HG03108 (cell line): ENCODE results near the gene LMTK2.

ENCODE experiments used
- ATAC-seq: cut with Tn5 transposase; IDR thresholded peaks from one replicate; pipeline ENCODE4 v1.9.1; 2021; ENCODE audit warnings: moderate library complexity; ENCODE audit not compliant: unreplicated experiment

The LMTK2 gene

DNA sequence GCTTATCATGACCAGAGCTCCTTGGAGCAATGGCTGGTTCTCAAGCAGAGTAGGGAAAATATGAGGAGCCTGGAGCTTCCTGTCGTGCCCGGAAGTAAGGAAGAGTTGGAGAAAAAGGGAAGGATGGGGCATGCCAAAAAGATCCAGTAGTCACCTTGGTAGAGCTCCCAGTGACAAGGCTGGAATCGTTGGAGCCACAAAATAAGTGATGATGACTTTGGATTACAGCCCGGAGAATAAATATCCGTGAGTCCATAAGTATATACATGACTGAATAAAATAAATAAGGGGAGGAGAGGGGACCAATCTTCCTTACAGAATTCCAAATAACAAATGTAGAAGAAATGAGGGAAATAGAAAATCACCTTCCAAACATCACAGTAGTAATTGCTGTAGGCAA, 29.3 kb downstream of the LMTK2 start:
- no peak for ATAC-seq

GRCh38 chr7:98136423-98136822, 29.8 kb downstream of the LMTK2 start:
- ATAC-seq, result no peak

- ATAC-seq, result no peak
These were observed 30.6 kb downstream of the LMTK2 start for GRCh38 chr7:98137134-98137825.

DNA sequence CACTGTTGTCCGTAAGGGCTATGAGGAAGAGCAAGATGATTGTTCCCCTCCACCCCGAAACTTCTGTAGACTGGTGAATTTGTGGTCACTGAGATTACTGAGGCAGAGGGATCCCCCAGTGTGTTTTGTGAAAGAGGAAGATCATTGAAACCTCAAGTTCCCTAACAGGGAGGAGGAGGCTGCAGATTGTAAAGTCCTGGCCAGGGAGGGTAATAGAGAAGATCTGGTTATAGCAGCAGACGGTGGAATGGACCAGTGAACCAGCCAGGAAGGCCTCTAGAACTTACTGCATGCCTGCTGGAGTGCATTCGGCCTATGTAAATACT, 31.1 kb downstream of the LMTK2 start:
- peak; percentile 66 for ATAC-seq

DNA sequence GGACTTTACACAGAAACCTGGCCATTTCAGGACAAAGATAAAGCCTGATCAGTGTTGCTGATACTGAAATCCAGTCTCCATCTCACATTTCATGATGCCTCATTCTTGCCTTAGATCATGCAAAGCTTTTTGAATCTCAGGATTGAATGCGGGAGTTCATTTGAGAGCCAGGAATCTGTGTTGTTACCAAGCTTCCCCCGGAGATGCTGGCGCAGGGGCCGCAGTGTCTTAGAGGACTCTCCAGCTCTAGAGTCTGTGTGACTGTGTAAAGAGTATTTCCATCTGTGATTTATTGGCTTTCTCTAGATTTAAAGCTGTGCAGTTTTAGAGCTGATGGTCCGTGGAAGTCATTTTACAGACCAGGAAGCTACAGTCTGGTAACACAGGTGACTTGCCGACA, 32.0 kb downstream of the LMTK2 start:
- ATAC-seq, result no peak

DNA sequence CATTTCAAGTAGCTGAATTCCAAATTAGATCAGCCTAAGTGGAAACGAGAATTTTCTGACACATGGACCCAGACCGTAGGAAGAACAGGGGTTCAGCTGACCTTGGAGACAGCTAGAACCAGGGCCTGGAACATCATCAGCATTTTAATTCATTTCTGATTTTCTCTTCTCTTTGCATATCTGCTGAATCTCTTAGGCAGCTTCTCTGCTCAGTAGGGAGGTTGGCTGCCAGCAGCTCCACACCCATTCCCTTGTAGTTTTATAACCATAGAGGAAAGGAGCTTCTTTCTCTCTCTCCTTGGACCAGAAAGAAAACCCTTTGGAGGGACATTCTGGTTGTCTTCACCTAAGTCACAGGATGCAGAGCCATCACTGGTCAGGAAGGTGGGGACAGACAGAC, 36.0 kb downstream of the LMTK2 start:
- no peak for ATAC-seq

DNA sequence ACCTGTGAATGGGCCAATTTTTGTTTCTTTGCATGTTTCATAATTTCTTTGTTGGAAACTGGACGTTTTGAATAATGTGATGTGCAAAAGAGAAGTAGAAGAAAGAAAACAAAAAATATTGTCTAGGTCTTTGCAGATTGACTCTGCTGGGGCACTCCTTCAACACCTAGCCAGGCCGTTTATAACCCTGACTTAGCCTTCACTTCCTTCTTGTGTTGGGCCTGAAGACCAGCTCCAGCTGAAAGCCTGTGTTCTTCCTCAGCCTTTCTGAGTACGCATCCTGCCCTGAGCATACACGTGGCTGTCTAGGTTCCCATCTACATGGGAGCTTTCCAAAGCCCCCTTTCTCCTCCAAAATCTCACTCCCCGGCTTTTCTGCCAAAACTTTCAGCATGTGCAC, 41.9 kb downstream of the LMTK2 start:
- no peak for ATAC-seq

DNA sequence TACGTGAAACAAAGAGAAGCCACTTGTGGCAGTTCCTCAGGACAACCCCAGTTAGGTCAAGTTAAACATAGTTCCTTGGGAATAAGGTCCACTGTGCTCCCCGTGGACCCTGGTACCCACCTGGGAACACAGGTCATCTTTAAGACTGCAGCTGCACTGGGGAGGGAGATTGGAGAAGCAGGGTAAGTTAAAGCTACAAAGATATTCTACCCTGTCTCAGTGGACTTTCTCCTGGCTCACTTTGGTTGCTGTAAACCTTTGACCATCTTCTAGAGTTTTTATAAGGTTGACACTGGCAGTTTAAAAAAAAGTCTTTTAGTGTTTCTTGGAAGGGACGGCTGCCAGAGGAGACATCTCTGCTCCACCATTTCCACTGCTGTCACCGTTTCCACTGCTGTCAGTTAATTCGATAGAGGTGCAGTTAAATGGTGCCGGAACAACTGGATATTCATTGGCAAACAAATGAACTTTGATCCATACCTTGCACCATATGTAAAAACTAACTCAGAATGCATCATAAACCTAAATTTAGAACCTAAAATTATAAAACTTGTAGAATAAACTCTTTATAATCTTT, 42.5 kb downstream of the LMTK2 start:
- no peak for ATAC-seq

DNA sequence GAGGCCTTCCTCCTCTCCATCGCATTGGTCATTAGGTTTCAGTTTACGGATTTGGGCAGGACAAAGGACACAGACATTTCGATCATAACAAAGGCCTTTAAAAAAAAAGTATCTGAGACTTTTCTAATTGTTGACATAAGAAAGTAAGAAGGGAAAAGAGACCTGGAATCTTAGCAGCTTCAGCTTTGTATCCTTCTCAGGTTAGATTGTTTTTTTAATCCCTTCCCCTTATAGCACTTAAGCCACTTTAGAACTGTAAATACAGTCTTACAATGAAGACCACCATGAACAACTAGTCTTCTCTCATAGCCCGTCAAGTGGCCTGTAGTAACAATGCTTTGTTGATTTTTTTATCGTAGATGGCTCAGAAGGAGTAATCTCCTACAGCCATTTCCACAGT, 45.2 kb downstream of the LMTK2 start:
- ATAC-seq, result no peak

DNA sequence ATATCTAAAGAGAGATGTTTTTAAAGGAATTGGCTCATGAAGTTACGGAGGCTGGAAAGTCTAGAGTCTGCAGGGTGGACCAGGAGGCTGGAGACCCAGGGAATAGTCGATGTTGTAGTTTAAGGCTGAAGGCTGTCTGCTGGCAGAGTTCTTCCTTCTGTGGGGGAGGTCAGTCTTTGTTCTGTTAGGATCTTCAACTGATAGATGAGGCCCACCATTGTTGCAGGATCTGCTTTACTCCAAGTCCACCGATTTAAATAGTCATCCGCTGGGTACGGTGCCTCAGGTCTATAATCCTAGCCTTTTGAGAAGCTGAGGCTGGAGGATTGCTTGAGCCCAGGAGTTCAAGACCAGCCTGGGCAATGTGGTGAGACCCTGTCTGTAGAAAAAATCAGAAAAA, 50.0 kb downstream of the LMTK2 start:
- ATAC-seq, result no peak

DNA sequence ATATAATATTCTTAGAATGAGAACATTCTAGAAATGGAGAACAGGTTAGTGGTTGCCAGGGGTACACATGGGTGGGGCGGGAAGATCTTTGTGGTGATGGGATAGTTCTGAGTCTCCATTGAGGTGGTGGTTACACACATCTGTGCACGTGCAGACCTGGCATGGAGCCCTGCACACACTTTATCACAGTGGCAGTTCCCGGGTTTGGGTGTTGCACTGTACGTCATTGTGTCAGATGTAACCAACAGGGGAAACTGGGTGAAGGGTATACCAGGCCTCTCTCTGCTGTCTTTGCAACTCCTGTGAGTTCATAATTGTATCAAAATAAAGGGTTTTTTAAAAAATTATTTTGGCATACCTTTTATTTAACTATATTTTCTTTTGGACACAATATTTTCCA, 51.1 kb downstream of the LMTK2 start:
- no peak for ATAC-seq

- ATAC-seq, result no peak
These were observed 56.1 kb downstream of the LMTK2 start for GRCh38 chr7:98162758-98163157.

DNA sequence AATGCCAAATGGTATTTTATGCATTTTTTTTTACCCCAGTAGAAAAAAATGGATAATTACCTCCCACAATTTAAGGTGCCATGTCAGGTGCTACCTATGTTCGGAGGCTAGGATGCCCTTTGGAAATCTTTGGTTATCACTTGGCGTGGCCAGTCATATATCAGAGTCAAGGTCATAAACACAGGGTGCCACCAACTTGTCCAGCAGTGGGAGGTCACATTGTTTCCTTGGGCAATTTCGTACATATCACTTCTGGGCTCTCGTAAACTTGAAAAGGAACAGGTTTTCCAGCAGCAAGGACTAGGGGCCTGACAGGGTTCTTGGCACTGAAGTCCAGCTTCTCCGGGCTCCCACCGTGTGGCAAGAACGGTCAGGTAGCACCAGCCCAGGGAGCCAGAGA, 56.6 kb downstream of the LMTK2 start:
- no peak for ATAC-seq

GRCh38 chr7:98163704-98164494, 57.2 kb downstream of the LMTK2 start:
- no peak for ATAC-seq

DNA sequence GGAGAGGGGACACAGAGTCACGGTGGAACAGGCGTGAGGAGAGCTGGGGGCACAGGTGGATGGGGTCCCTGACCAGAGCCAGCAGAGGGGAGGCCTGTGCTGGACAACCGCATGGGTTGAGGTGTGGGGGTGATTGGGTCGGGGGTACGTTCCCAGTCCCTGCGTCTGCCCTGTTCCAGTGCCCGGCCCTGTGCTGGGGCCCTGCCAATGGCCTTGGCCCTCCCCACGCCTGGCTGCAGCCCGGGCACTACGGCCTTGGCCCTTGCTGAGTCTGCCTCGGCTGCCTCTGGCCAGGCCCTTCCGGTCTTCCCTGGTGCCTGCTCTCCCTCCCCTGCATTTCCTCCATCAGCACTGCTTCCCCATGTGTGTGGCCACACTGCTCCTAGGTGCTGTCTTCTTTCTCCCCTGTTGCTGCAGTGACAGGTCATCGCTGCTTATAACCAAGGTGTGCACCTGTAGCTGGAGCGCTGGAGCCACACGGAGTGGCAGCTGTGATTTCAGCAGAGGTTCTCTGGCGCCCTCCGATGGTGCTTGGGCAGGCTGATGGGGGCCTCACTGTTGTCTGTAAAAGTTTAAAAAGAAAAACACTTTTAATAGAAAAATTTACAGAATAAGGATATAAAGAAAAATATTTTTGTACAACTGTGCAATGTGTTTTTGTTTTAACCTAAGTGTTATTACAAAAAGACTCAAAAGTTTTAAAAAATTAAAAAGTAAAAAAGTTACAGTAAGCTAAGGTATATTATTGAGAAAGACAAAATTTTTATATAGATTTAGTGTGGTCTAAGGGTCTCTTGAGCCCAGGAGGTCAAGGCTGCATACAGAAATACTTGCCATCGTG, 59.4 kb downstream of the LMTK2 start:
- ATAC-seq, result no peak

- no peak for ATAC-seq
These were observed 60.0 kb downstream of the LMTK2 start for GRCh38 chr7:98166668-98166970.

- ATAC-seq, result no peak
These were observed 61.0 kb downstream of the LMTK2 start for GRCh38 chr7:98167653-98168052.

DNA sequence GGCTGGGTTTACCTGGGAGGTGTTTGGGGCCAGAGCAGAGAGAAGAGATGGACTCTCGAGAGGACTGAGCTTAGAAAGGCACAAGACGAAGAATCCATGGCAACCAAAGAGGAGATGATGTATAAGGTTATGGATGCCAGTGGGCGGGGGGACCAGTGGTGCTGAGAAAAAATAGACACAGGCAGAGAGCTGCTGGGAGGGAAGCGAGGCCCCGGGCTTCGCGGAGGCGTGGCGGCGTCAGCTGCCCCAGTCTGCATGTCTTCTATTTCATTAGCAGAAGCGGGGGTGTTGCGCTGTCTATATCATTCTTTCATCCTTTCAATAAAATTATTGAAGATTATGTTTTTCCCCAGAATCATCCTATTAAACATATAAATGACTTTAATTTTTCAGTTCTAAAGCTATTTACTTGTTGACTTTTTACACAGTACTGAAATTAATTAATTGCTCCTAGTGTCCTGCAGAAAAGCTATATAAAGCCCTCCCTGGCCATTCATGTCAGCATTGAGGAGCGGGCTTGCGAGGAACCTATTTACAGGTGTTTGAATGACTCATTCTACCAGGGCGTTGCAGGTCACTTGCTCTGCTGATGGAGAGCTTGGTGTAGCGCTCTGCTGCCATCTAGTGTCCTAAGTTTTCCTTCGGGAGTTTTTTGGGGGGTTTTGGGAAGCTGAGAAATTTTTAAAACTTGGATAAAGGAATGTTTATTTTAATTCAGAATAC, 61.7 kb downstream of the LMTK2 start:
- ATAC-seq, result peak; percentile 63

- no peak for ATAC-seq
These were observed 62.4 kb downstream of the LMTK2 start for GRCh38 chr7:98168904-98169621.

DNA sequence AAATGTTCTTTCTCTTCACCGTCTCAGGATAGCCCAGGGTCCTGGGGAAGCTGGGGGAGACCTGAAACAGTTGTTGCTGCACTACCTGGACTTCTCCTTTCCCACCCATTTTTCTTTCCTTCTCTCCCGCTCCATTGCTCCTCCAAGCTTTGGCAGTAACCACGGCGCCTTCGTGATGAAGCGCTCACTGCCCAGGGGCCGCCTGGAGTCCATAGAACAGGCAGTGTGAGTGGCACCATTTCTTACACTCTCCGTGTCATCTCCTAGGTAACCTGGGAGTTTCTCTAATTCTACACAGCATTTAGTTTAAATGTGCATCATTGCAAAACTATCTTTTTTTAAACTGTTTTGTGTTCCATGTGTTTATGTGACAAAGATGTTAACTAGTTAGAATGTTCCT, 64.3 kb downstream of the LMTK2 start:
- ATAC-seq, result no peak
